Stimulated activated CD8-positive, alpha-beta memory T cell treated with anti-CD3 and anti-CD28 coated beads, Interleukin-15, amount 100 ng/mL, for 1 hour (primary cell): ENCODE measurements around the gene ZEB2.

Experiments
- DNase-seq: peaks from one replicate; pipeline ENCODE4 v3.0.0-alpha.2; 2020; ENCODE audit warnings: low read depth

The ZEB2 gene

GRCh38 chr2:144495227-144496091 lies 24.5 kb downstream of the ZEB2 start:
- DNase-seq, result no peak

DNA sequence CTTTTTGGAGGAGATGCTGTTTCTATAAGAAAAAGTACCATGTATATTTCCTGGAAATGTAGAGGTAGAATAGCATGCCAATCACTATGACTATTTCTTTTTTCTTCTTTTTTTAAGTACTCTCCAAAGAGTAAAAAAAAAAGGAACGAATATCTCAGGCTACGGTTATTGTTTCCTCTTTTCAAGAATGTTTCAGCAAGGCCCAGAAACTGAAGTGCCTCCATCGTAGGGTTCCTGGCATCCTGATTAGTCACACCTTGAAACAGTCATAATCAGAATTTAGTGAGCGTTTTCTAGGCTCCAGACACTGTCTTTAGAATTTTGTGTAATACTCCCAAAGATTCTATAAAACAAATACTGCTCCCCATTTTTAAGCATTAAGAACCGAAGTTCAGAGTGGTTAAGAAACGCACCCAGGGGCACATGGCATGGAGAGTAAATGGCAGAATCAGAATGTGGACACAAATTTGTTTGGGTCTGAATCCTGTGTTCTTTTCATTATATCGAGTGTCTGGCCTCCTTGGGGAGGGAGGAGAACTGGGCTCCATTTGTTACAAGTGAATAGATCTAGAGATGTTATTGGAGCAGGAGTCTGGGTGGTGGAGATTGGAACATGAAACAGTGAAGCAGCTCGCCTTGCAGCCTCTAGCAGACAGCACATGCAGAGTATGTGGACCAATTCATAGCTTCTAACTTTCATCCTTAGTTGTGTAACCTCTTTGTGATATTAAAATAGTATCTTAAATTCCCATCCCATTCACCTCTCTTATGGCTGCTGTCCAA lies 26.7 kb downstream of the ZEB2 start:
- DNase-seq, result no peak

GRCh38 chr2:144490857-144491256 lies 29.1 kb downstream of the ZEB2 start:
- DNase-seq, result no peak

GRCh38 chr2:144490017-144490416 lies 29.9 kb downstream of the ZEB2 start:
- no peak for DNase-seq

DNA sequence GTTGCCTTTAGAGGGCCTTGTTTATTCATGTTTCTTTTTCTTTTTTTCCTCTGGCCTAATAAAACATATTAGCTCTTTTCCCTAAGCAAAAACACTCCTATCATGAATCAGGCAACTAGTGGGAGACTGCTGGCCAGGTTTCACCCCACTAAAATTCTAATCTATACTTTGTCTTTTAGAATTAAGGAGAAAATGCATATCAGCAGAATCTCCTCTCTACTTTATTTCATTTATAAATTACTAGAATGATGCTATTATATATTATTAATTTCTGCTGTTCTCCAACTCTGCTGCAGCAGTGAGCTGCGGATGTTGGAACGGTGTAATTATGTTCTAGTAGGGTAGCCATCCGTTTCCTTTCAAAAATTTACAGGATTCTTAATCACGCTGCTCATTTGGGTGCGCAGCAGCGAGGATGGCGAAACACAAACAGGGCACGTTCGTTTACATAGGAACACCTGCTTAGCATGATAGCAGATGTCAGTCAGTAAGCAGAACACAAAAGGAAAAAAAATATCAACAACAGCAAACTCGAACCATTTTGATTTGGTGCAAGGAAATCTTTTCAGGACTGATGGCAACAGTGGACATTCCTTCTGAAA lies 30.5 kb downstream of the ZEB2 start:
- DNase-seq, result no peak

- no peak for DNase-seq
Observed at GRCh38 chr2:144484201-144484948, 35.5 kb downstream of the ZEB2 start.

DNA sequence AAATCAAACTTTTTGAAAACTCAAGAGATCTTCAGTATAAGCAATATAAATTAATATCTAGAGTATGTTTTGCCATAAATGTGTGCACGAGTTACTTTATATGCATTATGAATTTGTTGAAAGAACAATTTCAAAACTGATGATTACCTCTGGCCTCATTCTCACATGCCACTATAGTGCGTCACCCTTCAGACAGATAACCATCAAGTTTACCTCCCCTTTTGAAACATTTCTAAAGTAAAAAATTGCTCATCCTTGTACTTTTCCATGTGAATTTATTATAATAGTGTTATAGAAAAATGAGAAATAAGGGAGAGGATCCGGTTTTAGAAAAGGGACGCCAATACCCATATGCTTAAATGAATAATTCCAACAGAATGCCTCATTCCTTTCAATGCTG lies 38.3 kb downstream of the ZEB2 start:
- no peak for DNase-seq

DNA sequence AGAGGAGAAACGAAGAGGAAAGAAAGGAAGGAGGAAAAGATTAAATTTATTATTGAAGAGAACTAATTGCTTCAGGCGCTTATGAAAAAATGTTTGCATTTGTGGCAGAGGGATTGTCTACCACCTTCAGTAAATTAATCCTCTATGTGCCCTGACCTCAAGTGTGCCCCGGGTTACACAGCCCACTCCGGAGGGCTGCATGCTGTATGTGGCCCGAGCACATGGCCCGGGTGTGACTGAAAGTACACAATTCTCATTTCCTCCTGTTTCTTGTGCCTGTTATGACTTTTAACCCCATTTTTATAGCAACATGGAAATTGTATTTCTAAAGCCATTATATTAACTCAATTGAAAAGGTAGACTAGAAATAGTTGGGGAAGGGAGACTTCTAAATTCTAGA lies 38.8 kb downstream of the ZEB2 start:
- no peak for DNase-seq

DNA sequence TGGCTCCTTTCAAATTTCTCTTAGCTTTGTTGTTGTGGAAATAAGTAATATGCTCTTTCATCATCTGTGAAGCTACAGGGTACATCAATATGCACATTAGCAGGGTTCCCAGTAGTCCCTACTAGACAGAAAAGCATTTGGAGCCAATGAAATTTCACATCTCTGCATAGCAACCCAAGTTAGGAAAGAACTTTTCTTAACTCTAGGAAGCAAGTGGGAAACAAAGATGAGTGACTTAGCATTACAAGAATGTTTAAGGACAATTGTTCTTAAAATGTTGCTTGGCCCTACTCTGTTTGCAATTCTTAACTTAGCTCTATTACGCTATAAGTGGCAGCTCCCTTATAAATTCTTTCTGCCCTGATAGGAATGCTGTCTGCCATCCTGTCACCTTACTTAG lies 39.6 kb downstream of the ZEB2 start:
- no peak for DNase-seq

DNA sequence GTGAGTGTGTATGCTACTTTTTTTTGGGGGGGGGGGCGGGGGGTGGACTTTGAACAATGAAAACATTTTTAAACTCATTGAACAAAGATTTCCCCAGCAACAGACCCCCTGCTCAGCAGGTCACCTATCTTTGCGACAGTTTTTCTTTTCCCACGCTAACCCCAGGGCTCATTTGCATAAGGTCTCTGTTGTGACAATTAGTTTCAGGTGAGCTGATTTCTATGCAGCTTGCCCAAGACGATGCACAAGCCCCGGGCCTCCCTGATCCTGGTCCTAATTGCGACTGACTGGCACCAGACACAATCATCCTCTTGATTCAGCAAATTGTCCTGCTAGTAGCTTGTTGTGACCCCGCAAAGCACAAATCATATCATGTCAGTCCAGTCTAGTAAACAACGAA lies 40.3 kb downstream of the ZEB2 start:
- no peak for DNase-seq

GRCh38 chr2:144479138-144479537 lies 40.8 kb downstream of the ZEB2 start:
- no peak for DNase-seq

DNA sequence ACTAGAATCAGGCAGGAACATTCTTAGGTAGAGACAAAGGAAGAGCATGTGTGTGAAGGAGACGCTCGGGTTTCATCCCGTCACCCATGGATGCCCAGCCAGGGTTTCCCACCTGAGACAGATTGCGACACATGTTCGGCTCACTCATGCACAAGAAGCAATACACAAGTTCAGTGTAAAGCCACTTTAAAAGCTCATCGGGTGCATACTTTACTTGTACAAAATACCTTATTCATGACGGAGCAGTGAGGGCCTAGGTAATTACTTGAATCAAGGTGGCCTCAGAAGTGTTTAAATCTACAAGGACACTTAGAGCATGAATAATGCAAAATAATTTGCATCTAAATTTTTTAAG lies 42.0 kb downstream of the ZEB2 start:
- no peak for DNase-seq

- DNase-seq, result no peak
Observed at GRCh38 chr2:144477281-144477956, 42.5 kb downstream of the ZEB2 start.

- no peak for DNase-seq
Observed at GRCh38 chr2:144476682-144477081, 43.2 kb downstream of the ZEB2 start.

DNA sequence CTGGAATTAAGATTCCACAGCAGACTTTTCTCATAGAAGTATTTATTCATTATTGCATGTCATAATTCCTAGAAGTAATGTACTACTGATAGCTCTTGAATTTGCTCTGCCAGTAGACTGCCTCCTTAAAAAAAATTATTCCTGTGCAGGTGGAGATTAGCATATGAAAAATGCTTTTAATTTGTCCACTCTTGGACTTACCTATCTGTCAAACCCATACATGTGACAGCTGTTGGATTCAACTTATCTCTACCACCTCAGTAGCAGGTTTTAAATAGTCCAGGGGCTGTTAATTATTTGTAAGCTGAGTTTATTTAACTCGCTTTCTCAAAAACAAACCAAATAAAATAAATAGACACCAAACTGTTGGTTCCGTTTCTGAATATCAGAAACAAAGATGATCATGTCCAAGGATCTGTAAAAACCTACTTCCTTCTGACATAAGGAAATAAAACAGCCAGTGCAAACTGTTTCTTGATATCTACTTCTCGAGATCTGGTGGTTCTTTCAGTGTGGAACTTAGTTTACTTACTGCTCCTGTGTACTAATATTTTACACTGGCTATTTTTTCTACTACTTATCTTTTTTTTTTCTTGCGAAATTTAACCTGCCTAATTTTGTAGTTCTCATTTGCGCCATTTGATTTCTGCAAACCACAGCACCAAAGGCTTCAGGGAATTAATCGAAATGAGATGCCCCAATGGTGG lies 44.2 kb downstream of the ZEB2 start:
- no peak for DNase-seq

DNA sequence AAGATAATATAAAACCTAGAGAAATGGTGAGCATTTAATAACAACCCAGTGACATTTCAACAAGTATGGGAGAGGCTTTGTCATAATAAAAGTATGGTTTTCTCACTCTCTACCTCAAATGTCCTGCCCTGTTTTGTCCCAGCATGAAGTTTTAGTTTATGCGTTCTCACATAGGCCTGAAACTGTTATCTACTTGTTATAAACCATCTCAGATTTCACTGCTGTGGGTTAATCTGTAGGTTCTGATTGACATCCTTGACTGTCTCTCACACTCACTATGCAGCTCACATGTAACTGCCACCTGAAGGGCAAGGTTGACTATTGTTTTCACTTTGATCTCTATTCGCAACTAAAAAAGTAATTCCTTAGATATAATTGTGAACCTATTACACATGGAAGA lies 44.9 kb downstream of the ZEB2 start:
- no peak for DNase-seq

GRCh38 chr2:144474017-144474416 lies 45.9 kb downstream of the ZEB2 start:
- DNase-seq, result no peak

DNA sequence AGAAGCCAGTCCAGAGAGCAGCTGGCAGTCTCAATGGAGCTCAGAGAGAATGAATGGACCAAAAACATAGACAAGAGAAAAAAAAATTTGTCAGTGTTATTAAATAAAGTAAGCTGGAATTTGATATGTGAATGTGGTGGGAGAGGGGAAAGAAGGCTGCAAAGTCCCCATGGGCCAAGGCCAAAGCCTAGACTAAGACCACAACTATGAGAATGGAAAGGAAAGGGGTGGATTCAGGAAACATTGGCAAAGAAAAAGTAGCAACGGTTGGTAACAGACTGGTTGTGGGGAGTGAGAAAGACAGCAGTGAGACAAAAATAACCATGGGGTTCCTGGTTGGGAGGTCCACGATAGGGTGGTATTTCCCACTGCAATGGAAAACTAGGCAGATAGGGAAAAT lies 47.0 kb downstream of the ZEB2 start:
- DNase-seq, result no peak

DNA sequence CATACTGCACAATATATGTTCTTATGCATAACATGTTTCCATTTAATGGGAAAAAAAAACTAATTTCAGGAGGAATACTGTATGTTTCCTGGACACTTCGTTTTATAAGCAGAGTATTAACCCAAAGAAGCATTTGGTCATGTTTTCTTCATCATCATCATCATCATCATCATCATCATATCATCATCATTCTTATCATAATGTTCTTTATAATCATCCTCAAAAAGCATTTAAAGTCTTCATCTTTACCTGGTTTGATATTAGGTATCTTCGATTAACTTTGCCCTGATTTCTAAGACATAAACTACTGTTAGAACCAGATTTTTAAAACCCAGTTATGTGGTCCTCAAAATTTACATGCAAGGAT lies 47.9 kb downstream of the ZEB2 start:
- DNase-seq, result no peak

GRCh38 chr2:144471305-144472045 lies 48.4 kb downstream of the ZEB2 start:
- DNase-seq, result no peak

DNA sequence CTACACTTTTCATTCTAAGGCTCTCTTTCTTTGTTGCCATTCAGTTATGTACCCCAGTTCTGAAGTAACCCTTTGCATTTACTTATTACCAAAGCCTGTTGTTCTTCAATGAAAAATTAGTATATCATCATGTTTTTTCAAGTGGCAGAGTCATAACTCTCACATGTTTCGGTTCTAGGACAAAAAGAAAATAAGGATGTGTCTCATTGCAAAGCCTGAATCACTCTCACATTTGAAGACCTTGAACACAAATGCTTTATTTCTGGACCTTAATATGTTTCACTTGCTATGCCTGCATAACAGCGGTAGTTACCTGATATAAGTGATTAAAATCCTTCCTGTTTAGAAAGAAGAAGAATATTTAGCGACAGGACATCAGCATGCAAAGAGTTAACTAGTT lies 49.1 kb downstream of the ZEB2 start:
- no peak for DNase-seq
